ENCODE results near the gene DLG2. TPM values are rescaled to one million over a fixed set of nuclear protein-coding genes. Genes with fewer than 3 reads are reported as not detected.

Gene DLG2
- total and polyA plus RNA-seq, 2 of the 8 experiments (the other 6 are each of a cell fraction or from before 2014, with no cell fraction given), result 1.7 to 14.3 TPM

DNA sequence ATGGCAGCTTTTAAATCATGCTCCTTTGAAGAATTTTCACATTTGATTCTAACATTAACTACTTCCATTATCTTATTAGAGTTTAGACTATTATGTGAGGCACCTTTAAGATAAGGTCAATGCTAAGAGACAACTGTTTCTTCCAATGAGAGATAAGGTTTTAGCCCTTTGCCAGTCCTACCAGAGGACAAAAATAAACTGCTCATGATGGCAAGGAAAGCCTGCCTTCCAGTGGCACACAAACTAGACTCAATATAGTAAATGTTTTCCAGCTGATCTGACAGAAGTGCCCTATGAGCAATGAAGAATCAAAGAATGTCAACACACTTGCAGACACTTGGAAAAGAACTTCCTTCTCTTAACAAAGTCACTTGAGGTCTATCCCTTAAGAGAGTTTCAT lies 1188.6 kb downstream of the DLG2 start:
- Histone ChIP-seq H4K8ac (ENCODE audit: extremely low read depth, insufficient read depth, low read length) (no peak overlapping the region), H3K14ac (ENCODE audit: insufficient read length) (no peak overlapping the region), H4K91ac (replicated peaks; ENCODE audit: insufficient read length, low read length) (no peak overlapping the region), H3K27ac (ENCODE audit: low read depth, low read length) (no peak overlapping the region), H3K9me3 (ENCODE audit: insufficient read depth in 2 of 2, low read depth in 1 of 2, low read length in 1 of 2) (no peaks in the 10 kb centered on the region), H3K4ac (replicated peaks; ENCODE audit: insufficient read length, low read depth, low read length) (no peak overlapping the region), H4K5ac (ENCODE audit: insufficient read length, low read depth, low read length) (no peak overlapping the region), H3K18ac (ENCODE audit: extremely low read depth, low read length) (no peak overlapping the region), H4K20me1 (replicated peaks in 1 of 2; ENCODE audit: control insufficient read depth in 1 of 2, insufficient read depth in 2 of 2, low read length in 2 of 2) (no peaks in the 10 kb centered on the region), H3K4me3 (ENCODE audit: extremely low read depth in 1 of 4, insufficient read depth in 2 of 4, low read depth in 3 of 4, low read length in 4 of 4) (no peak overlapping the region), H3K23me2 (ENCODE audit: low read depth, low read length) (peaks cover 7% of the 10 kb centered on the region), H3K79me1 (ENCODE audit: low read depth, low read length) (no peaks in the 10 kb centered on the region), H3K9ac (replicated peaks in 1 of 4; ENCODE audit: extremely low read depth in 1 of 4, low read depth in 3 of 4, low read length in 3 of 4) (no peak overlapping the region), H2BK5ac (ENCODE audit: low read depth, low read length) (no peak overlapping the region), H2AFZ (ENCODE audit: low read length) (no peak overlapping the region), H3K79me2 (ENCODE audit: control insufficient read depth in 1 of 2, insufficient read depth in 2 of 2, low read length in 2 of 2) (no peaks in the 10 kb centered on the region), H2AK5ac (ENCODE audit: low read depth, low read length) (no peak overlapping the region), H3K4me2 (ENCODE audit: insufficient read depth in 1 of 2, low read depth in 2 of 2, low read length in 2 of 2) (no peak overlapping the region; a peak in 1 of 4 replicates), H3K23ac (ENCODE audit: insufficient read length) (no peak overlapping the region), H2BK120ac (replicated peaks; ENCODE audit: low read depth, low read length) (no peak overlapping the region), H3K36me3 (ENCODE audit: control insufficient read depth in 2 of 4, insufficient read depth in 4 of 4, low read length in 3 of 4) (no peaks in the 10 kb centered on the region), H2BK15ac (ENCODE audit: low read length) (no peak overlapping the region), H2BK12ac (ENCODE audit: low read depth, low read length) (no peak overlapping the region), H3K56ac (replicated peaks; ENCODE audit: insufficient read length, low read depth, low read length) (no peak overlapping the region), H2BK20ac (ENCODE audit: low read length) (no peak overlapping the region), H3K27me3 (replicated peaks in 1 of 4; ENCODE audit: control insufficient read depth in 3 of 4, extremely low read depth in 1 of 4, insufficient read depth in 3 of 4, low read length in 3 of 4) (no peaks in the 10 kb centered on the region), H3K4me1 (replicated peaks in 1 of 4; ENCODE audit: control insufficient read depth in 3 of 4, insufficient read depth in 4 of 4, low read length in 3 of 4) (peaks cover 0 to 11% (median 8%) of the 10 kb centered on the region in 4 experiments; a peak in 3 of 7 replicates)
- DNase-seq (ENCODE audit: low read depth in 1 of 2, low spot score in 2 of 2) (no peak), FAIRE-seq (no peak)
- POLR2A ChIA-PET (ENCODE audit: partially characterized antibody), result no interaction called here
- no peak for TF ChIP-seq CBX8 (IDR thresholded peaks at IDR 0.05; ENCODE audit: borderline replicate concordance, low read depth, low read length)
- TF ChIP-seq TAF7 (optimal IDR thresholded peaks at IDR 0.05; ENCODE audit: borderline replicate concordance, low read depth, low read length), result no peak
- TF ChIP-seq, protein P1, sequence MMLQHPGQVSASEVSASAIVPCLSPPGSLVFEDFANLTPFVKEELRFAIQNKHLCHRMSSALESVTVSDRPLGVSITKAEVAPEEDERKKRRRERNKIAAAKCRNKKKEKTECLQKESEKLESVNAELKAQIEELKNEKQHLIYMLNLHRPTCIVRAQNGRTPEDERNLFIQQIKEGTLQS (IDR thresholded peaks at IDR 0.05; ENCODE audit: insufficient read depth, low read depth, low read length), result no peak
- TF ChIP-seq TAF1 (IDR thresholded peaks at IDR 0.05; ENCODE audit: low read depth, low read length), result no peak
- no peak for TF ChIP-seq FOSL1 (IDR thresholded peaks at IDR 0.05; ENCODE audit: insufficient read depth, low read depth, low read length)
- CTCF ChIA-PET (ENCODE audit: partially characterized antibody), result interaction anchor here (1.2 to 1.9 kb wide), 3 partner anchors 27 to 55 kb away, joined by 3 to 7 read pairs (median 5); no protein-coding TSS in a partner anchor
